Neuron (in vitro differentiated cells): ENCODE measurements around the gene PARD6A.

Experiments used
- H2AFZ ChIP-seq: one replicate; pipeline ENCODE4 v1.6.1; 2013; ENCODE audit warnings: low read depth, mild to moderate bottlenecking, inconsistent platforms, low read length, moderate library complexity
- H3K27me3 ChIP-seq: one replicate; pipeline ENCODE4 v1.6.1; 2013; ENCODE audit warnings: low read length; ENCODE audit not compliant: insufficient read depth
- H3K36me3 ChIP-seq: one replicate; pipeline ENCODE4 v1.6.1; 2013; ENCODE audit warnings: low read length; ENCODE audit not compliant: insufficient read depth
- H3K4me1 ChIP-seq: one replicate; pipeline ENCODE4 v1.6.1; 2013; ENCODE audit warnings: low read length; ENCODE audit not compliant: insufficient read depth
- H3K4me3 ChIP-seq: 2 replicates; pipeline ENCODE4 v1.5.1; 2013; ENCODE audit warnings: mild to moderate bottlenecking, low read length, moderate library complexity
- H3K9me3 ChIP-seq: one replicate; pipeline ENCODE4 v1.6.1; 2013; ENCODE audit warnings: low read length

Gene PARD6A

DNA sequence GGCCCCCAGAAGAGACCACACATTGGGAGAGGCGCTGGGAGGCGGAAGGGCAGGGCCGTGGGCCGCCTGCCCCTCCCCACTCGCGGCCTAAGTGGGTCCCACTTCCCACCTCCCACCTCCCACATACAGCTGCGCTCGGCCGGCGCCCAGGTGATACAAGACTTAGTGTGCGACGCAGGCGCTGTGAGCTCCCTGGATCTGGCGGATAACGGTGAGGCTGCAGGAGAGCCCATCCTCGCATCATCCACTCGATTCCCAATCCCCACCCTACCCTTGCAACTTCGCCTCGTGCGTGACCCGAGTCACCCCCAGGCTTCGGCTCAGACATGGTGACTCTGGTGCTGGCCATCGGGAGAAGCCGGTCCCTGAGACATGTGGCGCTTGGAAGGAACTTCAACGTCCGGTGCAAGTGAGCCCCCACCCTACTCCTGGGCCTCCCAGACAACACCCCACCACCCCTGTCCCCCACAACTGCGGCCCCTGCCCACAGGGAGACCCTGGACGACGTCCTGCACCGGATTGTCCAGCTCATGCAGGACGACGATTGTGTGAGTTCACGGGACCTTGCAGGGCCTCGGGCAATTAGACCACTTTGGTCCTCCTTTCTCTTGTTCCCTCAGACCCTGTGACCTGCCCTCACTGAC is 11.9 kb upstream of the PARD6A start:
- Histone ChIP-seq H3K4me1 (peaks cover 8% of the 10 kb centered on the region), H3K4me3 (no peak overlapping the region), H3K9me3 (no peaks in the 10 kb centered on the region), H3K36me3 (no peaks in the 10 kb centered on the region), H3K27me3 (peaks cover 38% of the 10 kb centered on the region), H2AFZ (no peak overlapping the region)

DNA sequence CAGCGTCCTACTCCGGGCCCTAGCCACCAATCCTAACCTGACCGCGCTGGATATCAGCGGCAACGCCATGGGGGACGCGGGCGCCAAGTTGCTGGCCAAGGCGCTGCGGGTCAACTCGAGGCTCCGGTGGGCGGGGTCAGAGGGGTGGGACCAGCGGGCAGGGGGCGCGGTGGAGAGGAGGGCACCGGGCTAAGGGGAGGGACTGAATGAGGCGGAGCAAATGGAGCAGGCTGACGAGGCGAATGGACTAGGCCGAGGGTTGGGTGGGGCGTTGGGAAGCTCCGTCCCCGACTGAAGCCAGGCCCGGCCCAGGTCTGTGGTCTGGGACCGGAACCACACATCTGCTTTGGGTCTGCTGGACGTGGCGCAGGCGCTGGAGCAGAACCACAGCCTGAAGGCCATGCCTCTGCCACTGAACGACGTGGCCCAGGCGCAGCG is 11.2 kb upstream of the PARD6A start:
- Histone ChIP-seq H3K9me3 (no peaks in the 10 kb centered on the region), H2AFZ (no peak overlapping the region), H3K27me3 (peaks cover 34% of the 10 kb centered on the region), H3K36me3 (no peaks in the 10 kb centered on the region), H3K4me3 (no peak overlapping the region), H3K4me1 (peaks cover 13% of the 10 kb centered on the region)

GRCh38 chr16:67650023-67650422 is 10.7 kb upstream of the PARD6A start:
- no peak overlapping the region for H3K4me3 ChIP-seq
- no peaks in the 10 kb centered on the region for H3K9me3 ChIP-seq
- no peaks in the 10 kb centered on the region for H3K36me3 ChIP-seq
- H3K27me3 ChIP-seq = peaks cover 36% of the 10 kb centered on the region
- H3K4me1 ChIP-seq = peaks cover 13% of the 10 kb centered on the region
- no peak overlapping the region for H2AFZ ChIP-seq

DNA sequence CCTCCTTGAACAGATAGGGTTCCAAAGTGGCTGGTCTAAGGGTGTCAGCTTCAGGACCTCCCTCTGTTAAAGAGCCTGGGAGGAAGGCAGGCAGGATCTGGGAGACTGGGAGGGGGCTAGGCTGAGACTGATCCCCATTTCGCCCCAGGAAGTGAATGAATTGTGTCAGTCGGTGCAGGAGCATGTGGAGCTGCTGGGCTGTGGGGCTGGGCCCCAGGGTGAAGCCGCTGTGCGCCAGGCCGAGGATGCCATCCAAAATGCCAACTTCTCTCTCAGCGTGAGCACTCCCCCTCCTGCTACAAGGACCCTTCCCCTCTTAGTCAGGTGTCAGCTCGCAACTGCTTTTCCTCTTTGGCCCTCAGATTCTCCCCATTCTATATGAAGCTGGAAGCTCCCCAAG is 9.7 kb upstream of the PARD6A start:
- Histone ChIP-seq H2AFZ (no peak overlapping the region), H3K27me3 (peaks cover 26% of the 10 kb centered on the region)

GRCh38 chr16:67651847-67652246 is 8.9 kb upstream of the PARD6A start:
- peaks cover 21% of the 10 kb centered on the region for H3K27me3 ChIP-seq
- no peak overlapping the region for H2AFZ ChIP-seq
- no peaks in the 10 kb centered on the region for H3K9me3 ChIP-seq
- peaks cover 13% of the 10 kb centered on the region for H3K4me1 ChIP-seq
- H3K4me3 ChIP-seq = no peak overlapping the region
- peaks cover 3% of the 10 kb centered on the region for H3K36me3 ChIP-seq

More for the DNA sequence above, 9.7 kb upstream of the PARD6A start:
- Histone ChIP-seq H3K4me1 (peaks cover 13% of the 10 kb centered on the region), H3K9me3 (no peaks in the 10 kb centered on the region), H3K4me3 (no peak overlapping the region), H3K36me3 (no peaks in the 10 kb centered on the region)

- Histone ChIP-seq H3K4me3 (peak overlapping the region; percentile 57), H3K36me3 (peaks cover 5% of the 10 kb centered on the region), H3K9me3 (no peaks in the 10 kb centered on the region), H3K27me3 (peaks cover 20% of the 10 kb centered on the region), H3K4me1 (peaks cover 13% of the 10 kb centered on the region), H2AFZ (no peak overlapping the region)
Observed at GRCh38 chr16:67652578-67653127, 8.1 kb upstream of the PARD6A start.

GRCh38 chr16:67653128-67653788 is 7.5 kb upstream of the PARD6A start:
- Histone ChIP-seq H3K36me3 (peaks cover 6% of the 10 kb centered on the region), H3K4me1 (peaks cover 13% of the 10 kb centered on the region), H2AFZ (no peak overlapping the region), H3K27me3 (peaks cover 20% of the 10 kb centered on the region), H3K4me3 (peak overlapping the region; percentile 57), H3K9me3 (no peaks in the 10 kb centered on the region)

- Histone ChIP-seq H3K4me1 (peaks cover 14% of the 10 kb centered on the region), H2AFZ (no peak overlapping the region), H3K27me3 (peaks cover 19% of the 10 kb centered on the region), H3K4me3 (peak overlapping the region; percentile 57), H3K9me3 (no peaks in the 10 kb centered on the region), H3K36me3 (peaks cover 9% of the 10 kb centered on the region)
Observed at GRCh38 chr16:67653789-67654402, 6.9 kb upstream of the PARD6A start.

DNA sequence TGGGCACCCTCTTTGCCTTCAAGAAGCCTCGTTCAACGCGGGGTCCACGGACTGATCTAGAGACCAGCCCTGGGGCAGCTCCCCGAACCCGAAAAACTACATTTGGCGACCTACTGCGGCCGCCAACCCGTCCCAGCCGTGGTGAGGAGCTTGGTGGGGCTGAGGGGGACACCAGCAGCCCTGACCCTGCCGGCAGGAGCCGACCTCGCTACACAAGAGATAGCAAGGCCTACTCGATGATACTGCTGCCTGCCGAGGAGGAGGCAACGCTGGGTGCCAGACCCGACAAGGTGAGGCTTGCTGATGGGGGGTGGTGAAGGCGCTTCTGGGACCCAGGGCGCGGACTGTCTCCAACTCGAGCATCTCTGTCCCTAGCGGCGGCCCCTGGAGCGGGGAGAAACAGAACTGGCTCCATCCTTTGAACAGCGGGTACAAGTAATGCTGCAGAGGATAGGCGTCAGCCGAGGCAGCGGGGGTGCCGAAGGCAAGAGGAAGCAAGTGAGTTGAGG is 6.3 kb upstream of the PARD6A start:
- H3K9me3 ChIP-seq = no peaks in the 10 kb centered on the region
- H3K36me3 ChIP-seq = peaks cover 9% of the 10 kb centered on the region
- peaks cover 20% of the 10 kb centered on the region for H3K4me1 ChIP-seq
- H3K27me3 ChIP-seq = peaks cover 15% of the 10 kb centered on the region
- H2AFZ ChIP-seq = no peak overlapping the region
- no peak overlapping the region for H3K4me3 ChIP-seq

DNA sequence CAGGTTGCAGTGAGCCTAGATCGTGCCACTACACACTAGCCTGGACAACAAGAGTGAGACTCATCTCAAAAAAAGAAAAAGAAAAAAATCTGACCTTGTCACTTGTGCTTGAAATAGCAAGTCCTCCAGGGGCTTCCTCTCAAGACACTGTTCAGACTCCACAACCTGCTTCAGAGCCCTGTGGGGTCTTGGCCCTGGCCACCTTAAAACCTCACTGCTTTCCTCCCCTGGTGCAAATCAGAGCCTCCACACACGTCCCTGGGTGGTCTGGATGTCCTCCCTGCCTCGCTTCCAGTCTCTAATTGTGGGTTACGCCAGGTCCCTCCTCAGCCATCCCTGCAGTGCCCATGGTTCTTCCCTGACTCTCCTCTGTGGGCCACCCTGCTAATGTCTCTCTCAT is 5.4 kb upstream of the PARD6A start:
- Histone ChIP-seq H3K4me3 (no peak overlapping the region), H2AFZ (no peak overlapping the region), H3K36me3 (peaks cover 9% of the 10 kb centered on the region), H3K9me3 (no peaks in the 10 kb centered on the region), H3K27me3 (peaks cover 11% of the 10 kb centered on the region), H3K4me1 (peaks cover 21% of the 10 kb centered on the region)

DNA sequence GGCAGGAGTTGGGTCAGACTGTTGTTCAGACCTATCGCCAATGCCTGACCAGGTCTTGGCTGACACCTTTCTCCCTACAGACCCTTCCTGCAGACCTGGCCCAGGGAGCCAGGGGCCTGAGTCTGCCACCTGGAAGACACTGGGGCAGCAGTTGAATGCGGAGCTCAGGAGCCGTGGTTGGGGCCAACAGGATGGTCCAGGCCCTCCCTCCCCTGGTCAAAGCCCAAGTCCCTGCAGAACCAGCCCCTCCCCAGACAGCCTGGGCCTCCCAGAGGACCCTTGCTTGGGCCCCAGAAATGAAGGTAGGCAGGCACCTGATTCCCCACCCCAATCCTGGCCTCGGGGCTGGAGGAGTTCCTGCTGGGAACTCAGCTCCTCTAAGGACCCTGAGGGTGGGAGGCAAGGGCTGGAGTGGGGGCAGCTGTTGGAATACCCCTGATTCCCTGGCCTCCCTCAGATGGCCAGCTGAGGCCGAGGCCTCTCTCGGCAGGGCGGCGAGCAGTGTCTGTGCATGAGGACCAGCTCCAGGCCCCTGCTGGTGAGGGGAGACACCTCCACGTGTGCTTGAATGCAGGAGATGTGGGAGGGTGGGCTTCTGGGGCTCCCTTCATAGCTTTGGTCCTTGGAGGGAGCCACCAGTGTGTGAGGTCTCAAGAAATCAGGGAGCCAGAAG is 4.3 kb upstream of the PARD6A start:
- H2AFZ ChIP-seq = no peak overlapping the region
- peaks cover 4% of the 10 kb centered on the region for H3K27me3 ChIP-seq
- peaks cover 9% of the 10 kb centered on the region for H3K36me3 ChIP-seq
- peaks cover 26% of the 10 kb centered on the region for H3K4me1 ChIP-seq
- no peaks in the 10 kb centered on the region for H3K9me3 ChIP-seq
- H3K4me3 ChIP-seq = no peak overlapping the region

DNA sequence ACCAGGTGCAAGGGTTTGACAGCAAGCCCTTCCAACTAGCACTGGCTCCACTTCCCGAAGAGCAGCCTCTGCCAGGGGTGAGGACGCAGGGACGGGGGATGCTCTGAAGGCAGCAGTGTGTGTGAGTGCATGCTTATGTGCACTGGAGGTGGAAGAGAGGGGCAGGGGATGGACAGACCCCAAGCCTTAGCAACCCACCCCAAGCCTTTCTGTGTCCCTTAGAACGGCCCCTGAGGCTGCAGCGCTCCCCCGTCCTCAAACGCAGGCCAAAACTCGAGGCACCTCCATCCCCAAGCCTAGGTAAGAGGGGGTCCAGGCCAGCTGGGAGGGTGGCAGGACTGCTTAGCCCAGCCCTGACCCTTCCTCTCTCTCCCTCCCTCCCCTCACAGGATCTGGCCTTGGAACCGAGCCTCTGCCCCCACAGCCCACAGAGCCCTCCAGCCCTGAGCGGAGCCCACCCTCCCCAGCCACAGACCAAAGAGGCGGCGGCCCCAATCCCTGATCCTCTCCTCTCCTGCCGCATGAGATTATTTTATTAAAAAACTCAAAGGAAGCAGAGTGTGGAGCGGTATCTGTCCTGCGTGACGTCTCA is 3.6 kb upstream of the PARD6A start:
- Histone ChIP-seq H3K4me1 (peaks cover 30% of the 10 kb centered on the region), H3K4me3 (no peak overlapping the region), H3K36me3 (peaks cover 9% of the 10 kb centered on the region), H2AFZ (no peak overlapping the region), H3K27me3 (peaks cover 4% of the 10 kb centered on the region), H3K9me3 (no peaks in the 10 kb centered on the region)
